T47D (cell line): ENCODE measurements around the gene MMD.

Source experiments
- DNase-seq, 2 experiments: peaks; one replicate each; pipeline versions ENCODE4 v3.0.0 to v3.0.0-alpha.2; 2011 to 2012; ENCODE audit warnings: low read depth in 1 of 2, low spot score in 1 of 2
- JUND ChIP-seq: IDR thresholded peaks from 2 replicates; pipeline ENCODE4 v1.6.1; 2012; ENCODE audit warnings: low read depth
- in situ Hi-C: cut with HindIII; loops from 2 replicates; pipeline ENCODE4 v1.10.0; 2016; ENCODE audit warnings: low sequenced_read_pairs, low pct_unique_long_range_greater_than_20kb

The MMD gene

DNA sequence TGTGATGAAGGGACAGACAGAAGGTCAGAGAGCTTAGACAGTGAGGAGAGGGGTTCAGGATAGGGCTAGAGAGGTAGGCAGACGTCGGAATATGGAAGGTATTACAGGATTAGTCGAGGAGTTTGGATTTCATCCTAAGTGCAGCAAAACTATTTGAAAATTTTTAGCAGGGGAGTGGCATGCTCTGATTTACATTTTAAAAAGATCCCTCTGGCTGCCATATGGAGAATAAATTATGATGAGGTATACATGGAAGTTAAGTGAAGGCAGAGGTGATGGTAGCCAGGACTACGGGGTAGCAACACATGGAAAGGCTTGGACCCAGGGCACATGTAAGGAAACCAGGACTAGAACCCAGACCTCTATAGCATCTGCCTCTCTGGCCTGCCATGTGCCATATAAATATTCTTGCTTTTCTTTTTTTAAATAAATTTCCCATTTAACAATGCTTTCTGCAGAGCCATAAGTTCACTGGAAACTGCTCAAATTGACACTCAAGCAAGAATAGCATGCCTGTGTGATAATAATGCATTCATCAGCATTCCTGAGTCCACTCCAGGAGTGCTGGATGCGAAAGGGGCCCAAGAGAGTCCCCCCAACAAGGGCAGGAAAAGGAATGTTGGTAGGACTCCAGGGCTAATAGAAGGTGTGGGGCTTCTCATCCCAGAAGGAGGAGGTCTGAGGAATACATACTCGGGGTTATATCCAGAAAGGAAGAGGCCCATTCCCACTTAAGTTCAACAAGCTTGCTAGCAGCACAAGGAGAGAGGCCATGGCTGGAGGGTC, 78.6 kb downstream of the MMD start:
- no peak for DNase-seq
- no peak for TF ChIP-seq JUND
- in situ Hi-C loops, result no loop called here
